K562 (cell line): ENCODE measurements around the gene TIMP3. TPM values are rescaled to one million over a fixed set of nuclear protein-coding genes. Genes with fewer than 3 reads are reported as not detected.

Experiments
- ATAC-seq: fragments of 200-7000 bp; cut with Tn5 transposase; 3 replicates; pipeline ENCODE4 v1.9.1; 2020; ENCODE audit warnings: moderate library complexity
- BruUV-seq: library from RNA; stranded (reverse); fragments of 400-500 nt; replicated peaks from 2 replicates; lab custom pipeline; 2021; lab: Mats Ljungman, UMichigan
- CTCF ChIA-PET: fragments of 300-600 bp; formaldehyde crosslinking; extraction: SDS; loops from one replicate; lab custom pipeline; 2021; ENCODE audit warnings: low intra/inter-chr PET ratio; lab: Yijun Ruan, JAX
- POLR2A ChIA-PET: fragments of 300-600, 350-650 bp; sonication (Branson Sonifier 250); formaldehyde crosslinking; extraction: SDS; loops from one replicate; lab custom pipeline; 2021; ENCODE audit warnings: antibody characterized with exemption, inconsistent platforms; lab: Yijun Ruan, JAX
- DNase-seq, 4 experiments: peaks; one replicate each; pipeline versions ENCODE4 v3.0.0 to v3.0.0-alpha.2; 2011 to 2018; ENCODE audit warnings: low spot score in 3 of 4, mixed read lengths in 3 of 4; ENCODE audit errors: extremely low read depth in 1 of 4
- FAIRE-seq: peaks from 2 replicates; lab custom pipeline; 2011; peaks lifted over from hg19 to GRCh38; lab: Jason Lieb, UNC
- H2AFZ ChIP-seq: 2 replicates; pipeline ENCODE4 v1.6.0; 2011; ENCODE audit warnings: low read depth, low read length, control low read depth, inconsistent platforms
- H3K27ac ChIP-seq: fragments of 200-600 bp; 3 replicates; pipeline ENCODE4 v1.8.0; 2011; ENCODE audit warnings: low read depth, mild to moderate bottlenecking, control low read depth, inconsistent platforms, low read length, moderate library complexity, mixed read lengths; ENCODE audit errors: extremely low read depth
- H3K27me3 ChIP-seq, 2 experiments: fragments of 300-600 bp in 1 of 2; 2 replicates in 1 of 2; 3 replicates in 1 of 2; pipeline versions ENCODE4 v1.6.0 to v1.8.0; 2011; ENCODE audit warnings: inconsistent platforms in 2 of 2, low read length in 2 of 2, mild to moderate bottlenecking in 1 of 2, mixed read lengths in 1 of 2, moderate library complexity in 1 of 2; ENCODE audit not compliant: control insufficient read depth in 2 of 2, insufficient read depth in 2 of 2
- H3K36me3 ChIP-seq: fragments of 300-600 bp; 3 replicates; pipeline ENCODE4 v1.8.0; 2011; ENCODE audit warnings: mild to moderate bottlenecking, low read length, inconsistent platforms; ENCODE audit not compliant: control insufficient read depth, insufficient read depth
- H3K4me1 ChIP-seq, 2 experiments: fragments of 200-600 bp in 1 of 2; replicated peaks in 1 of 2; 2 replicates in 1 of 2; 3 replicates in 1 of 2; pipeline versions ENCODE4 v1.5.1 to v1.8.0; 2011; ENCODE audit warnings: inconsistent platforms in 2 of 2, low read length in 2 of 2, mild to moderate bottlenecking in 1 of 2, mixed read lengths in 1 of 2, moderate library complexity in 1 of 2; ENCODE audit not compliant: control insufficient read depth in 2 of 2, insufficient read depth in 2 of 2
- H3K4me2 ChIP-seq: 2 replicates; pipeline ENCODE4 v1.6.1; 2011; ENCODE audit warnings: low read length, control low read depth, inconsistent platforms, mixed read lengths; ENCODE audit not compliant: insufficient read depth
- H3K4me3 ChIP-seq: fragments of 200-600 bp; sonication (generic), shearing (Covaris generic); 2 replicates; pipeline ENCODE4 v1.5.1; 2016; ENCODE audit warnings: control low read depth, inconsistent platforms
- H3K79me2 ChIP-seq: fragments of 200-600 bp; 3 replicates; pipeline ENCODE4 v1.8.0; 2011; ENCODE audit warnings: low read length, inconsistent platforms; ENCODE audit not compliant: control insufficient read depth, insufficient read depth
- H3K9ac ChIP-seq, 2 experiments: 2 replicates each; pipeline versions ENCODE4 v1.6.0 to v1.6.1; 2011; ENCODE audit warnings: low read depth in 2 of 2, low read length in 2 of 2, control low read depth in 1 of 2, inconsistent platforms in 1 of 2, mild to moderate bottlenecking in 1 of 2, mixed read lengths in 1 of 2; ENCODE audit not compliant: insufficient read depth in 1 of 2
- H3K9me1 ChIP-seq: one replicate; pipeline ENCODE4 v1.6.0; 2011; ENCODE audit warnings: inconsistent platforms, mild to moderate bottlenecking, low read length, moderate library complexity; ENCODE audit not compliant: control insufficient read depth, insufficient read depth
- H3K9me3 ChIP-seq: replicated peaks from 2 replicates; pipeline ENCODE4 v1.5.1; 2011; ENCODE audit warnings: low read depth, low read length, inconsistent platforms; ENCODE audit not compliant: control insufficient read depth, insufficient read depth
- H4K20me1 ChIP-seq: replicated peaks from 2 replicates; pipeline ENCODE4 v1.6.1; 2011; ENCODE audit warnings: low read length, inconsistent platforms, mixed read lengths; ENCODE audit not compliant: control insufficient read depth, insufficient read depth
- ELF2 ChIP-seq: fragments of 250-450 bp; sonication (Bioruptor Pico); IDR thresholded peaks from 2 replicates; pipeline ENCODE4 v1.5.0; 2021; ENCODE audit warnings: mild to moderate bottlenecking
- EP300 ChIP-seq: IDR thresholded peaks from 2 replicates; pipeline ENCODE4 v1.6.1; 2012; ENCODE audit warnings: low read length, improper control_type of control experiment
- EP400 ChIP-seq: fragments of 450-650 bp; IDR thresholded peaks from 2 replicates; pipeline ENCODE4 v1.6.1; 2017; ENCODE audit warnings: antibody characterized with exemption, mild to moderate bottlenecking, moderate library complexity
- FOXJ2 ChIP-seq: fragments of 200-800 bp; sonication (Bioruptor generic); IDR thresholded peaks from 2 replicates; pipeline ENCODE4 v1.6.1; 2016; ENCODE audit warnings: missing genetic modification characterization, missing compliant biosample characterization
- HDAC6 ChIP-seq: IDR thresholded peaks from 2 replicates; pipeline ENCODE4 v1.6.1; 2012; ENCODE audit warnings: low read depth, mild to moderate bottlenecking, control low read depth, inconsistent platforms, low read length, moderate library complexity
- MAZ ChIP-seq, 2 experiments: fragments of 450-650 bp in 1 of 2; sonication (generic) in 1 of 2; formaldehyde crosslinking; IDR thresholded peaks in 1 of 2; conservative IDR thresholded peaks in 1 of 2; 2 replicates each; pipeline versions ENCODE4 v1.4.0 to v1.5.0; 2020; ENCODE audit warnings: mild to moderate bottlenecking in 1 of 2, missing genetic modification reagents in 1 of 2
- NR2C2 ChIP-seq, 2 experiments: fragments of 200-800 bp in 1 of 2; sonication (Bioruptor generic) in 1 of 2; sonication (generic) in 1 of 2; formaldehyde crosslinking in 1 of 2; IDR thresholded peaks; 2 replicates each; pipeline versions ENCODE4 v1.6.1 to v1.8.0; 2016 to 2022; ENCODE audit warnings: mild to moderate bottlenecking in 1 of 2, missing compliant biosample characterization in 1 of 2, missing genetic modification characterization in 1 of 2, missing genetic modification reagents in 1 of 2
- SMARCA4 ChIP-seq: fragments of 450-650 bp; IDR thresholded peaks from 2 replicates; pipeline ENCODE4 v1.6.1; 2016
- SRSF9 ChIP-seq: fragments of 200-400 bp; formaldehyde crosslinking; IDR thresholded peaks from 2 replicates; pipeline ENCODE4 v1.6.1; 2017; ENCODE audit warnings: low read depth, low read length, borderline replicate concordance
- STAT5B ChIP-seq: fragments of 250-450 bp; sonication (Bioruptor Pico); IDR thresholded peaks from 2 replicates; pipeline ENCODE4 v1.8.0; 2021; ENCODE audit warnings: mild to moderate bottlenecking, inconsistent platforms
- ZNF696 ChIP-seq: fragments of 250-450 bp; sonication (Bioruptor Pico); conservative IDR thresholded peaks from 2 replicates; pipeline ENCODE4 v1.4.0; 2020; ENCODE audit warnings: mild to moderate bottlenecking, moderate library complexity
- ZNF780A ChIP-seq: fragments of 250-450 bp; sonication (Bioruptor Pico); IDR thresholded peaks from 2 replicates; pipeline ENCODE4 v1.5.0; 2021; ENCODE audit warnings: mild to moderate bottlenecking
- WGBS: fragments of 100-300 bp; shearing (Covaris generic); methylation state at CpG from one replicate; pipeline ENCODE4 v1.1.6; 2016; ENCODE audit warnings: low coverage, mixed read lengths; ENCODE audit not compliant: insufficient coverage; ENCODE audit errors: missing lambda C conversion rate; 5-methylcytosine and 5-hydroxymethylcytosine counted together
- in situ Hi-C: fragments of 300-500 bp; cut with MboI; formaldehyde crosslinking; loops from 4 replicates; pipeline ENCODE4 v1.15.0; 2018; ENCODE audit warnings: inconsistent platforms, mixed read lengths
- intact Hi-C: fragments of 100-400 bp; cut with micrococcal nuclease; formaldehyde crosslinking; loops from 2 replicates; pipeline ENCODE4 v1.14.2; 2022
- polyA plus RNA-seq, 8 experiments: library from polyadenylated mRNA; depleted of rRNA in 4 of 8; stranded (reverse) in 5 of 8; unstranded in 3 of 8; fragments of >200 nt; fragmentation: Nextera tagmentation in 2 of 8; fragmentation: Illumina TruSeq in 1 of 8; extraction: Ambion mirVana in 2 of 8; extraction: Trizol in 1 of 8; gene quantifications; 2 replicates each; pipeline versions ENCODE4 v1.2.1 to v1.2.3, GENCODE V29; 2011 to 2014; ENCODE audit warnings: inconsistent platforms in 1 of 8, missing spikeins in 1 of 8
- total RNA-seq, 7 experiments: library from RNA; depleted of rRNA in 6 of 7; stranded (reverse); fragments of >200 nt in 6 of 7; fragmentation: Illumina TruSeq in 2 of 7; extraction: Trizol in 2 of 7; gene quantifications; 2 replicates each; pipeline versions ENCODE4 v1.2.1 to v1.2.3, GENCODE V29; 2011 to 2021; ENCODE audit warnings: low replicate concordance in 1 of 7
- TF ChIP-seq, protein P1 (sequence below): sonication (generic); formaldehyde crosslinking; IDR thresholded peaks from 2 replicates; pipeline ENCODE4 v1.8.1; 2023; ENCODE audit warnings: mild to moderate bottlenecking, missing genetic modification reagents, moderate library complexity

The TIMP3 gene
- total and polyA plus RNA-seq, 9 of the 15 experiments (the other 6 are each of a cell fraction or from before 2014, with no cell fraction given), result 0.07 to 0.73 (median 0.18) TPM

DNA sequence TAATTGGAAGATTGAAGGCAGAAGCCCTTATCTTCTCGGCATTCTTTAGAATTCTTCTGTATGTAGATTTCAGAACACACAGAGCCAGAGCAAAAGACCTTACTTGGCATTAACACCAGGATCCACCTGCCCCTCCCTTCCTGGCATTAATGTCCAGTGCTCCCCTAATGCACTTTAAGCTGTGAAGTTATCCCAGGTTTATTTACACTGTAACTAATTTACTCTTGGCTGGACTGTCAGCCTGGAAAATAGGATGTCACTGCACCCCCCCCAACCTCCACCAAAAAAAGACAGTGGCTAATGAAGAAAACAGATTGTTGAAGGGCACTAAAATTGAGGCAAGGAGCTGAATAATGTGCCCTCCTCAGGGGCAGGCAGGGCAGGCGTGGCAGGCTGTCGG lies 30.1 kb downstream of the TIMP3 start:
- H4K20me1 ChIP-seq, result no peaks in the 10 kb centered on the region; the same call in 1 of the 2 replicates
- BruUV-seq, result no TSS peak
- H3K4me3 ChIP-seq, result no peak overlapping the region
- H3K4me1 ChIP-seq, result no peaks in the 10 kb centered on the region
- H3K4me2 ChIP-seq, result no peak overlapping the region
- no peaks in the 10 kb centered on the region for H3K9me1 ChIP-seq
- H2AFZ ChIP-seq, result no peak overlapping the region
- no peak overlapping the region for H3K27ac ChIP-seq
- peaks cover 3 to 10% of the 10 kb centered on the region in 2 experiments; a peak in 2 of 5 replicates for H3K27me3 ChIP-seq
- no peaks in the 10 kb centered on the region for H3K36me3 ChIP-seq
- in situ Hi-C loops, result no loop called here
- no peaks in the 10 kb centered on the region for H3K79me2 ChIP-seq
- H3K9ac ChIP-seq, result no peak overlapping the region
- ChIA-PET POLR2A (interaction anchor here (0.6 kb wide), 1 partner anchor 15 kb away, joined by 5 read pairs; no protein-coding TSS in a partner anchor), CTCF (no interaction called here)
- ATAC-seq, result no peak
- DNase-seq, result no peak
- TF ChIP-seq ELF2 (CRISPR knock-in tag), result no peak
- no peak for TF ChIP-seq HDAC6
- TF ChIP-seq EP300, result no peak
- TF ChIP-seq STAT5B (CRISPR knock-in tag), result no peak
- TF ChIP-seq, protein P1, sequence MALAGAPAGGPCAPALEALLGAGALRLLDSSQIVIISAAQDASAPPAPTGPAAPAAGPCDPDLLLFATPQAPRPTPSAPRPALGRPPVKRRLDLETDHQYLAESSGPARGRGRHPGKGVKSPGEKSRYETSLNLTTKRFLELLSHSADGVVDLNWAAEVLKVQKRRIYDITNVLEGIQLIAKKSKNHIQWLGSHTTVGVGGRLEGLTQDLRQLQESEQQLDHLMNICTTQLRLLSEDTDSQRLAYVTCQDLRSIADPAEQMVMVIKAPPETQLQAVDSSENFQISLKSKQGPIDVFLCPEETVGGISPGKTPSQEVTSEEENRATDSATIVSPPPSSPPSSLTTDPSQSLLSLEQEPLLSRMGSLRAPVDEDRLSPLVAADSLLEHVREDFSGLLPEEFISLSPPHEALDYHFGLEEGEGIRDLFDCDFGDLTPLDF, result no peak
- no peak for TF ChIP-seq SRSF9
- TF ChIP-seq NR2C2 (CRISPR knock-in tag; IDR thresholded peaks at IDR 0.05), result no peak
- no peak for TF ChIP-seq NR2C2 (tag; IDR thresholded peaks at IDR 0.05)
- TF ChIP-seq MAZ (CRISPR knock-in tag; conservative IDR thresholded peaks at IDR 0.05 in 1 of 2, IDR thresholded peaks at IDR 0.05 in 1 of 2), result no peak
- TF ChIP-seq ZNF696, result no peak
- TF ChIP-seq SMARCA4, result no peak
- no peak for TF ChIP-seq FOXJ2 (tag)
- TF ChIP-seq EP400, result no peak
- TF ChIP-seq ZNF780A (CRISPR knock-in tag), result no peak
- no peaks in the 10 kb centered on the region for H3K9me3 ChIP-seq
- FAIRE-seq, result no peak
- 0% methylated on average over 2 of the region's 3 CpGs for WGBS
- intact Hi-C loops, result no loop called here
